Caco-2 (cell line): ENCODE results near the gene PARD6G. TPM values are rescaled to one million over a fixed set of nuclear protein-coding genes. Genes with fewer than 3 reads are reported as not detected.

Experiments used
- BruUV-seq: library from RNA; stranded (reverse); fragments of 400-500 nt; replicated peaks from 2 replicates; lab custom pipeline; 2021; lab: Mats Ljungman, UMichigan
- CTCF ChIA-PET: fragments of 300-600 bp; sonication (Branson Sonifier 250); formaldehyde crosslinking; loops from one replicate; lab custom pipeline; 2022; ENCODE audit warnings: antibody characterized with exemption; lab: Charles Lee
- POLR2A ChIA-PET: fragments of 300-600 bp; sonication (Branson Sonifier 250); formaldehyde crosslinking; loops from one replicate; lab custom pipeline; 2022; ENCODE audit warnings: antibody characterized with exemption; lab: Charles Lee
- DNase-seq, 2 experiments: peaks; one replicate each; pipeline versions ENCODE4 v3.0.0 to v3.0.0-alpha.2; 2020 to 2022
- H3K27me3 ChIP-seq: replicated peaks from 2 replicates; pipeline ENCODE4 v1.6.0; 2011; ENCODE audit warnings: low read length; ENCODE audit not compliant: control insufficient read depth, insufficient read depth
- H3K36me3 ChIP-seq: 2 replicates; pipeline ENCODE4 v1.5.1; 2011; ENCODE audit warnings: low read length; ENCODE audit not compliant: control insufficient read depth, insufficient read depth
- H3K4me1 ChIP-seq: fragments of 250-450 bp; sonication (Bioruptor Pico); 2 replicates; pipeline ENCODE4 v1.5.1; 2020; ENCODE audit warnings: mild to moderate bottlenecking
- H3K4me3 ChIP-seq: 2 replicates; pipeline ENCODE4 v1.5.1; 2011; ENCODE audit warnings: low read depth, mild to moderate bottlenecking, control low read depth, low read length
- H3K9me3 ChIP-seq: fragments of 250-450 bp; sonication (Bioruptor Pico); 2 replicates; pipeline ENCODE4 v1.5.1; 2020; ENCODE audit warnings: mild to moderate bottlenecking, moderate library complexity
- H3K27ac Mint-ChIP-seq: one replicate; pipeline ENCODE4 v1.8.0; 2022; ENCODE audit warnings: mixed read lengths; ENCODE audit not compliant: unreplicated experiment
- H3K27me3 Mint-ChIP-seq: one replicate; pipeline ENCODE4 v1.8.0; 2022; ENCODE audit warnings: mixed read lengths; ENCODE audit not compliant: insufficient read depth, unreplicated experiment
- H3K36me3 Mint-ChIP-seq: one replicate; pipeline ENCODE4 v1.8.0; 2022; ENCODE audit warnings: mild to moderate bottlenecking, mixed read lengths; ENCODE audit not compliant: insufficient read depth, unreplicated experiment
- H3K4me1 Mint-ChIP-seq: one replicate; pipeline ENCODE4 v1.8.0; 2022; ENCODE audit warnings: low read depth, mixed read lengths; ENCODE audit not compliant: unreplicated experiment
- H3K4me3 Mint-ChIP-seq: one replicate; pipeline ENCODE4 v1.8.0; 2022; ENCODE audit warnings: mild to moderate bottlenecking, moderate library complexity, mixed read lengths; ENCODE audit not compliant: unreplicated experiment
- H3K9me3 Mint-ChIP-seq: one replicate; pipeline ENCODE4 v1.8.0; 2022; ENCODE audit warnings: mixed read lengths; ENCODE audit not compliant: unreplicated experiment
- CTCF ChIP-seq, 2 experiments: fragments of 200-600 bp in 1 of 2; IDR thresholded peaks; 1 replicate in 1 of 2; 2 replicates in 1 of 2; pipeline versions ENCODE4 v1.5.1 to v1.8.0; 2011 to 2022; ENCODE audit warnings: antibody characterized with exemption in 1 of 2, control low read depth in 1 of 2, inconsistent platforms in 1 of 2, low read depth in 1 of 2, low read length in 1 of 2, mild to moderate bottlenecking in 1 of 2, moderate library complexity in 1 of 2; ENCODE audit not compliant: insufficient read depth in 1 of 2, severe bottlenecking in 1 of 2, unreplicated experiment in 1 of 2
- intact Hi-C: fragments of 100-400 bp; cut with micrococcal nuclease; formaldehyde crosslinking; loops from one replicate; pipeline ENCODE4 v1.10.0; 2022; ENCODE audit not compliant: unreplicated experiment
- total RNA-seq: library from RNA; stranded (reverse); gene quantifications from 2 replicates; pipeline ENCODE4 v1.2.3, GENCODE V29; 2022

The PARD6G gene
- total RNA-seq, 1 experiment from 2014 or later: 1.3 TPM

GRCh38 chr18:80108121-80108536 is 139.2 kb downstream of the PARD6G start:
- H3K9me3 Mint-ChIP-seq: no peaks in the 10 kb centered on the region
- ChIA-PET CTCF (no interaction called here), POLR2A (interaction anchor here (1.0 to 1.3 kb wide), 2 partner anchors 40 to 74 kb away, joined by 3 to 9 read pairs; no protein-coding TSS in a partner anchor)
- no peak for TF ChIP-seq CTCF (IDR thresholded peaks at IDR 0.05; ENCODE audit: insufficient read depth in 1 of 2, low read depth in 1 of 2, low read length in 1 of 2, severe bottlenecking in 1 of 2, unreplicated experiment in 1 of 2)
- no peaks in the 10 kb centered on the region for H3K9me3 ChIP-seq
- no peaks in the 10 kb centered on the region for H3K4me1 ChIP-seq
- H3K4me1 Mint-ChIP-seq: peaks cover 28% of the 10 kb centered on the region
- no peak overlapping the region for H3K4me3 ChIP-seq
- no peaks in the 10 kb centered on the region for H3K36me3 ChIP-seq
- no peaks in the 10 kb centered on the region for H3K27me3 Mint-ChIP-seq
- H3K4me3 Mint-ChIP-seq: peak overlapping the region; percentile 67
- DNase-seq: no peak
- no peaks in the 10 kb centered on the region for H3K27me3 ChIP-seq
- intact Hi-C loops: loop anchor here (5.0 kb wide), 1 partner anchor 76 kb away; the partner anchor contains the start of gene RBFA
- H3K27ac Mint-ChIP-seq: no peak overlapping the region
- H3K36me3 Mint-ChIP-seq: peaks cover 19% of the 10 kb centered on the region
- no TSS peak for BruUV-seq

- intact Hi-C loops: loop anchor here (5.0 kb wide), 1 partner anchor 75 kb away; the partner anchor contains the start of gene RBFA
- Histone ChIP-seq H3K27me3 (no peaks in the 10 kb centered on the region), H3K9me3 (no peaks in the 10 kb centered on the region), H3K4me3 (no peak overlapping the region), H3K36me3 (no peaks in the 10 kb centered on the region), H3K4me1 (no peaks in the 10 kb centered on the region)
- Mint-ChIP-seq H3K9me3 (no peaks in the 10 kb centered on the region), H3K4me1 (peaks cover 28% of the 10 kb centered on the region), H3K4me3 (no peak overlapping the region), H3K27ac (no peak overlapping the region), H3K27me3 (no peaks in the 10 kb centered on the region), H3K36me3 (peaks cover 18% of the 10 kb centered on the region)
- no TSS peak for BruUV-seq
- ChIA-PET POLR2A (no interaction called here), CTCF (no interaction called here)
- DNase-seq: no peak
- no peak for TF ChIP-seq CTCF (IDR thresholded peaks at IDR 0.05; ENCODE audit: insufficient read depth in 1 of 2, low read depth in 1 of 2, low read length in 1 of 2, severe bottlenecking in 1 of 2, unreplicated experiment in 1 of 2)
Measured at GRCh38 chr18:80107426-80107825, 139.9 kb downstream of the PARD6G start.

Other genes with a start within 250 kb of the PARD6G start
- gene RBFA, start 213.1 kb downstream of the PARD6G start, total RNA-seq: 19.2 and 19.3 TPM in 2 replicates
- gene ADNP2, start 138.3 kb downstream of the PARD6G start, total RNA-seq: 21.4 and 22.1 TPM in 2 replicates